SKM-1 (cell line): ENCODE measurements around the gene GPR158.
"Not testable (repeated sequence)": the region's sequence is repeated elsewhere in the genome, so short reads cannot be mapped to it uniquely, and the experiment has no call there.

ENCODE experiments used
- DNase-seq: peaks from one replicate; lab custom pipeline; 2025; ENCODE audit not compliant: unreplicated experiment; lab: John Stamatoyannopoulos, UW

The GPR158 gene

GRCh38 chr10:25174461-25175230 lies at the start of gene GPR158:
Gene GPR158 (plus strand): TSS chr10:25175001. CDS start chr10:25175421, 420 bp downstream.
- DNase-seq = no peak

GRCh38 chr10:25125201-25125611 lies 49.6 kb upstream of the GPR158 start:
- DNase-seq = no peak

- DNase-seq = no peak
These were observed 45.2 kb upstream of the GPR158 start for GRCh38 chr10:25129592-25129991.

GRCh38 chr10:25130906-25131305 lies 43.9 kb upstream of the GPR158 start:
- no peak for DNase-seq

GRCh38 chr10:25142116-25142864 lies 32.5 kb upstream of the GPR158 start:
- DNase-seq = no peak

- no peak for DNase-seq
These were observed 17.2 kb upstream of the GPR158 start for GRCh38 chr10:25157650-25158049.

GRCh38 chr10:25159591-25159990 lies 15.2 kb upstream of the GPR158 start:
- no peak for DNase-seq

- no peak for DNase-seq
These were observed 12.4 kb upstream of the GPR158 start for GRCh38 chr10:25162391-25162790.

- DNase-seq = not testable (repeated sequence)
These were observed 11.3 kb upstream of the GPR158 start for GRCh38 chr10:25163464-25163863.

GRCh38 chr10:25169740-25170139 lies 5.1 kb upstream of the GPR158 start:
- no peak for DNase-seq

- DNase-seq = no peak
These were observed 4.2 kb upstream of the GPR158 start for GRCh38 chr10:25170627-25171026.

- DNase-seq = no peak
These were observed 973 bp downstream of the GPR158 start for GRCh38 chr10:25175527-25176420.

- no peak for DNase-seq
These were observed 1.7 kb downstream of the GPR158 start for GRCh38 chr10:25176421-25176968.

- no peak for DNase-seq
These were observed 2.4 kb downstream of the GPR158 start for GRCh38 chr10:25177093-25177753.

GRCh38 chr10:25177754-25178135 lies 2.9 kb downstream of the GPR158 start:
- DNase-seq = no peak

GRCh38 chr10:25178411-25178810 lies 3.6 kb downstream of the GPR158 start:
- no peak for DNase-seq

- DNase-seq = no peak
These were observed 6.0 kb downstream of the GPR158 start for GRCh38 chr10:25180801-25181200.

- DNase-seq = no peak
These were observed 7.8 kb downstream of the GPR158 start for GRCh38 chr10:25182636-25183035.

GRCh38 chr10:25191162-25191895 lies 16.5 kb downstream of the GPR158 start:
- no peak for DNase-seq

GRCh38 chr10:25198151-25198550 lies 23.4 kb downstream of the GPR158 start:
- no peak for DNase-seq
